Measurements from ENCODE around the gene GHR.

DNA sequence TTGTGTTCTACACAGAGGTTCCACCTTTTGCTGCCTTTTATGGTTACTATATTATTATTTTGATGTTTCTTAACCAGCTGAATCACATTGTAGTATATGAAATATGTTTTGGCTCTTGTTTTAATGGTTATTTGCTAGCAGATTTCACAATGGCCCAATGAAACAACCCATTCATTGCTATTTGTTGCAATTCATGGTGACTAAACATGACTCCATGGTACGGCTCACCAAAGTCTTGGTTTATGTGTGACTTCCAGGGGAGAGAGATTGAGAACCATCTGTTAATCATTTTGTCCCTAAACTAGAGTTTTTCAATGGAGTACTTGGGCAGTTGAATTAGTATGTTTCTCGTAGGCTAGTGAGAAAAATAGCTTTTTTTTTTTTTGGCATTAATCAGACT lies 108.4 kb downstream of the GHR start:
- TF ChIP-seq, protein P1, sequence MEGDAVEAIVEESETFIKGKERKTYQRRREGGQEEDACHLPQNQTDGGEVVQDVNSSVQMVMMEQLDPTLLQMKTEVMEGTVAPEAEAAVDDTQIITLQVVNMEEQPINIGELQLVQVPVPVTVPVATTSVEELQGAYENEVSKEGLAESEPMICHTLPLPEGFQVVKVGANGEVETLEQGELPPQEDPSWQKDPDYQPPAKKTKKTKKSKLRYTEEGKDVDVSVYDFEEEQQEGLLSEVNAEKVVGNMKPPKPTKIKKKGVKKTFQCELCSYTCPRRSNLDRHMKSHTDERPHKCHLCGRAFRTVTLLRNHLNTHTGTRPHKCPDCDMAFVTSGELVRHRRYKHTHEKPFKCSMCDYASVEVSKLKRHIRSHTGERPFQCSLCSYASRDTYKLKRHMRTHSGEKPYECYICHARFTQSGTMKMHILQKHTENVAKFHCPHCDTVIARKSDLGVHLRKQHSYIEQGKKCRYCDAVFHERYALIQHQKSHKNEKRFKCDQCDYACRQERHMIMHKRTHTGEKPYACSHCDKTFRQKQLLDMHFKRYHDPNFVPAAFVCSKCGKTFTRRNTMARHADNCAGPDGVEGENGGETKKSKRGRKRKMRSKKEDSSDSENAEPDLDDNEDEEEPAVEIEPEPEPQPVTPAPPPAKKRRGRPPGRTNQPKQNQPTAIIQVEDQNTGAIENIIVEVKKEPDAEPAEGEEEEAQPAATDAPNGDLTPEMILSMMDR (IDR thresholded peaks at IDR 0.05), result no peak
- TF ChIP-seq POLR2A (IDR thresholded peaks at IDR 0.05) (no peak), POLR2AphosphoS5 (IDR thresholded peaks at IDR 0.05) (no peak)
